IPS-20b (cell line): ENCODE results near the gene CCL24.

Source experiments
- H3K27ac ChIP-seq: one replicate; pipeline ENCODE4 v1.5.1; 2013; ENCODE audit warnings: low read length
- H3K27me3 ChIP-seq: 2 replicates; pipeline ENCODE4 v1.6.1; 2013; ENCODE audit warnings: mild to moderate bottlenecking, low read length, inconsistent platforms; ENCODE audit not compliant: insufficient read depth
- H3K36me3 ChIP-seq: 2 replicates; pipeline ENCODE4 v1.6.1; 2013; ENCODE audit warnings: low read depth, mild to moderate bottlenecking, inconsistent platforms, low read length, moderate library complexity; ENCODE audit not compliant: insufficient read depth
- H3K4me1 ChIP-seq: 2 replicates; pipeline ENCODE4 v1.6.1; 2013; ENCODE audit warnings: mild to moderate bottlenecking, control low read depth, inconsistent platforms, low read length, moderate library complexity; ENCODE audit not compliant: insufficient read depth
- H3K4me3 ChIP-seq: 2 replicates; pipeline ENCODE4 v1.5.1; 2013; ENCODE audit warnings: mild to moderate bottlenecking, low read length, inconsistent platforms
- H3K9ac ChIP-seq: 2 replicates; pipeline ENCODE4 v1.6.1; 2013; ENCODE audit warnings: low read depth, mild to moderate bottlenecking, inconsistent platforms, low read length, moderate library complexity
- H3K9me3 ChIP-seq: 2 replicates; pipeline ENCODE4 v1.6.1; 2013; ENCODE audit warnings: mild to moderate bottlenecking, low read depth, low read length, inconsistent platforms; ENCODE audit not compliant: insufficient read depth

The CCL24 gene

DNA sequence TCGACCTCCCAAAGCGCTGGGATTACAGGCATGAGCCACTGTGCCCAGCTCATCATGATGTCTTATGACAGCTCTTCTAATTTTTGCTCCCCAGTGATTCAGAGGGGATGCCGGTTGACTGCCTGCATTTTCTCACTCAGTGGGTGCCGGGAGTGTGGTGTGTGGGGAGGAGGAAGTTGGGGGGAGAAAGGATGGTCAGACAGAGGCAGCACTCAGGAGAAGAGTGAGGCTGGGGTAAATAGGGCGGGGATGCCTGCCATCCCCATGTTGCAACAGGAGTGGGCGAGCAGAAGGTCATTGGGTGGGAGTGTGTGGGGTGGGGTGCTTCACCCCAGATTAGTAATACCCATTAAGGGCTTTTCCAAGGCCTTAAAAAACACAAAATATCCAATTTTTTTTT, 3.5 kb upstream of the CCL24 start:
- no peaks in the 10 kb centered on the region for H3K4me1 ChIP-seq
- H3K27ac ChIP-seq, result no peak overlapping the region
- H3K36me3 ChIP-seq, result no peaks in the 10 kb centered on the region
- H3K9me3 ChIP-seq, result no peaks in the 10 kb centered on the region
- H3K27me3 ChIP-seq, result no peaks in the 10 kb centered on the region; the same call in 1 of the 2 replicates
- H3K9ac ChIP-seq, result no peak overlapping the region
- H3K4me3 ChIP-seq, result no peak overlapping the region

DNA sequence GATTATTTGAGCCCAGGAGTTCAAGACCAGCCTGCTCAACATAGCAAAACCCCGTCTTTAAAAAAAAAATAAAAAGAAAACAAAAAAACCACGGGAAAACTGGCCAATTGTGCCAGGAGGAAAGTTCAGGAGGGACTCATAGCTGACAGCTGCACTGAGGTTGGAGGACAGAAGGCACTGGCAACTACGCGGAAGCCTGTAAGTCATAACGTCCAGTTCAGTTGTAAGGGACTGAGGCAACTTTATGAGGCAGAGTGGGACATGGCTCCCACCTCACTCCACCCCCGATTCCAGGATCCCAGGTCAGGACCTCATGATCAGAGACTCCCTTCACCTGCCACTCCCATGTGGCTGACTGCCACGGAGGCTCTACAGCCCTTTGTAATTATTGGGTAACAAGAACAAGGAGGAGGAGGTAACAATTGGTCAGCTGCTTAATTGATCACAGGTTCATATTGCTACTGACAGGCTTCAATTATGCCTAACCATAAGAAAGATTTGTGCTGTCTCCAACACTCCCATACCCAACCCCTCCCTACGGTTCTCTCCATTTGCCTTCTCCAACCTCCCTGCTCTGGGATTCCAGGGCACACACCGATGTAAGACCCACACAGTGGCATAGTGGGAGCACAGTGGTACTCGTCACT, 1.9 kb upstream of the CCL24 start:
- no peaks in the 10 kb centered on the region for H3K9me3 ChIP-seq
- H3K27me3 ChIP-seq, result no peaks in the 10 kb centered on the region; the same call in 1 of the 2 replicates
- no peaks in the 10 kb centered on the region for H3K4me1 ChIP-seq
- H3K9ac ChIP-seq, result no peak overlapping the region
- no peak overlapping the region for H3K27ac ChIP-seq
- H3K4me3 ChIP-seq, result no peak overlapping the region
- H3K36me3 ChIP-seq, result no peaks in the 10 kb centered on the region

- Histone ChIP-seq H3K4me3 (no peak overlapping the region), H3K9ac (no peak overlapping the region), H3K36me3 (no peaks in the 10 kb centered on the region), H3K27ac (no peak overlapping the region), H3K27me3 (no peaks in the 10 kb centered on the region; the same call in 1 of the 2 replicates), H3K4me1 (no peaks in the 10 kb centered on the region), H3K9me3 (no peaks in the 10 kb centered on the region)
These were observed 871 bp upstream of the CCL24 start for GRCh38 chr7:75814407-75814947.

GRCh38 chr7:75813084-75813483, 522 bp downstream of the CCL24 start:
- H3K4me1 ChIP-seq, result no peaks in the 10 kb centered on the region
- H3K36me3 ChIP-seq, result no peaks in the 10 kb centered on the region
- no peaks in the 10 kb centered on the region for H3K9me3 ChIP-seq
- H3K27me3 ChIP-seq, result no peaks in the 10 kb centered on the region; the same call in 1 of the 2 replicates
- no peak overlapping the region for H3K9ac ChIP-seq
- no peak overlapping the region for H3K27ac ChIP-seq
- H3K4me3 ChIP-seq, result no peak overlapping the region

DNA sequence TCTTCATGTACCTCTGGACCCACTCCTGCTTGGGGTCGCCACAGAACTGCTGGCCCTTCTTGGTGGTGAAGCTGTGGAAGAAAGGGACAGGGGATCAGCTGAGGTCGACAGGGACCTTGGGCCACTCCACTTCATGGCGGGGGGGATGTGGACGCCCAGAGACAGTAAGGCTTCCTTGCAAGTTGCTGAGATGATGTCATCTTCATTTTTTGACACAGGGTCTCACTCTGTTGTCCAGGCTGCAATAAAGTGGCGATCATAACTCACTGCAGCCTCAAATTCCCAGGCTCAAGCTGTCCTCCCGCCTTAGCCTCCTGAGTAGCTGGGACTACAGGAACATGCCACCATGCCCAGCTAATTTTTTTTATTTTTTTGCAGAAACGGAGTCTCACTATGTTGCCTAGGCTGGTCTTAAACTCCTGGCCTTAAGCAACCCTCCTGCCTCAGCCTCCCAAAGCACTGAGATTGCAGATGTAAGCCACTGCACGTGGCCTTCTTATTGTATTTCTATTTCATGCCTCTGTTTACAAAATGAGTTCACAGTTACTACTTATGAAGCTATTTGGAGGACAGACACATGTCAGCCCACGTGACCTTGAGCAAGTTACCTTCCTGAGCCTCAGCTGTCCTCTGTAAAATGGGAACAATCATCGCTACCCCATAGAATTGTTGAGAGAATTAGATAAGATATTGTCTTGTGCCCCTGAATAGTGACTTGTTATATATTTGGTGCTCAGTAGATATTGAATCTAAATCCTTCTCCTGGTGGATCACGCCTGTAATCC, 1.5 kb downstream of the CCL24 start:
- H3K4me3 ChIP-seq, result no peak overlapping the region
- no peaks in the 10 kb centered on the region for H3K9me3 ChIP-seq
- no peaks in the 10 kb centered on the region for H3K36me3 ChIP-seq
- no peak overlapping the region for H3K27ac ChIP-seq
- no peaks in the 10 kb centered on the region; the same call in 1 of the 2 replicates for H3K27me3 ChIP-seq
- H3K9ac ChIP-seq, result no peak overlapping the region
- no peaks in the 10 kb centered on the region for H3K4me1 ChIP-seq

- Histone ChIP-seq H3K9me3 (peaks cover 9% of the 10 kb centered on the region), H3K4me1 (no peaks in the 10 kb centered on the region), H3K27ac (no peak overlapping the region), H3K27me3 (no peaks in the 10 kb centered on the region), H3K9ac (no peak overlapping the region), H3K4me3 (no peak overlapping the region), H3K36me3 (no peaks in the 10 kb centered on the region)
These were observed 4.2 kb downstream of the CCL24 start for GRCh38 chr7:75809396-75809795.

GRCh38 chr7:75808106-75808505, 5.5 kb downstream of the CCL24 start:
- no peaks in the 10 kb centered on the region for H3K27me3 ChIP-seq
- no peaks in the 10 kb centered on the region for H3K4me1 ChIP-seq
- H3K9me3 ChIP-seq, result peaks cover 9% of the 10 kb centered on the region
- H3K4me3 ChIP-seq, result no peak overlapping the region
- no peak overlapping the region for H3K27ac ChIP-seq
- H3K9ac ChIP-seq, result no peak overlapping the region
- H3K36me3 ChIP-seq, result no peaks in the 10 kb centered on the region

GRCh38 chr7:75807452-75807851, 6.2 kb downstream of the CCL24 start:
- Histone ChIP-seq H3K27me3 (no peaks in the 10 kb centered on the region), H3K4me3 (no peak overlapping the region), H3K4me1 (no peaks in the 10 kb centered on the region), H3K36me3 (no peaks in the 10 kb centered on the region), H3K9me3 (peaks cover 9% of the 10 kb centered on the region), H3K9ac (no peak overlapping the region), H3K27ac (no peak overlapping the region)

- H3K9ac ChIP-seq, result no peak overlapping the region
These were observed 6.9 kb downstream of the CCL24 start for GRCh38 chr7:75806560-75807307.

GRCh38 chr7:75804705-75805104, 8.9 kb downstream of the CCL24 start:
- Histone ChIP-seq H3K27me3 (no peaks in the 10 kb centered on the region), H3K4me1 (no peaks in the 10 kb centered on the region), H3K9me3 (peaks cover 9% of the 10 kb centered on the region), H3K9ac (no peak overlapping the region), H3K36me3 (no peaks in the 10 kb centered on the region), H3K4me3 (no peak overlapping the region), H3K27ac (no peak overlapping the region)

More at GRCh38 chr7:75806560-75807307, 6.9 kb downstream of the CCL24 start:
- H3K36me3 ChIP-seq, result no peaks in the 10 kb centered on the region
- H3K4me1 ChIP-seq, result no peaks in the 10 kb centered on the region
- H3K9me3 ChIP-seq, result peaks cover 9% of the 10 kb centered on the region
- no peaks in the 10 kb centered on the region for H3K27me3 ChIP-seq
- no peak overlapping the region for H3K4me3 ChIP-seq
- H3K27ac ChIP-seq, result no peak overlapping the region

DNA sequence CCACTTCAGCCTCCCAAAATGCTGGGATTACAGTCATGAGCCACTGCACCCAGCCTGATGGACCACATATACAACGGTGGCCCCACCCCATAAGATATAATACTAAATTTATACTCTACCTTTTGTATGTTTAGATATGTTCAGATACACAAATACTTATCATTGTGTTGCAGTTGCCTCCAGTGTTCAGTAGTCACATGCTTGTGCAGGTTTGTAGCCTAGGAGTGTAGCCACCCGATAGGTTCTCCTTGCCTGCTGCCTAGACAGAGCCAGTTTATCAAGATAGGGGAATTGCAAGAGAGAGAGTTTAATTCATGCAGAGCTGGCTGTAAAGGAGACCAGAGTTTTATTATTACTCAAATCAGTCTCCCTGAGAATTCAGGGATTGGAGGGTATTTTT, 9.6 kb downstream of the CCL24 start:
- no peaks in the 10 kb centered on the region for H3K27me3 ChIP-seq
- H3K9me3 ChIP-seq, result peaks cover 9% of the 10 kb centered on the region
- no peak overlapping the region for H3K9ac ChIP-seq
- no peaks in the 10 kb centered on the region for H3K36me3 ChIP-seq
- H3K4me1 ChIP-seq, result no peaks in the 10 kb centered on the region
- no peak overlapping the region for H3K4me3 ChIP-seq
- H3K27ac ChIP-seq, result no peak overlapping the region
